ENCODE measurements around the gene MRC2.

Gene MRC2

GRCh38 chr17:62735044-62735651, 107.7 kb downstream of the MRC2 start:
- Mint-ChIP-seq H3K36me3 (ENCODE audit: low read depth) (no peaks in the 10 kb centered on the region), H3K9me3 (no peaks in the 10 kb centered on the region), H3K27ac (no peak overlapping the region), H3K4me3 (no peak overlapping the region), H3K4me1 (ENCODE audit: low read depth) (no peaks in the 10 kb centered on the region), H3K27me3 (ENCODE audit: low read depth) (peaks cover 35% of the 10 kb centered on the region)

DNA sequence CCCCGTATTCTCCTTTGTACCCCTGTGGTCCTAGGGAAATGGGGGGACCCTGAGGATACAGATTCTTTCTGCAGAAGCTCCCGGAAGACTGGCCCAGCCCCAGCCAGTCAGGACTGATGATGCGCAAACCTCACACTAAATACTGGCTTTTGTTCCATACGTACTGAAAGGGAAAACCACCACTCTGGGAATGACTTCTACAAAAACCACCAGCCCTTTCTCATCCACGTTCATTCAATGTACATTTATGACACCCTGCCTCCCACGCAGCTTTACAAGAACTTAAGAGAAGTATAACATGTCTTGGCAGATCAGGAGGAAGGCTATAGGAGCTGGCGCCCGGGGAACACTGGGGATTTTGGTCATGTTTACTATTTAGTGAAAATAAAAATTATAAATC, 110.0 kb downstream of the MRC2 start:
- Mint-ChIP-seq H3K4me3 (no peak overlapping the region), H3K27ac (no peak overlapping the region), H3K36me3 (ENCODE audit: low read depth) (no peaks in the 10 kb centered on the region)

DNA sequence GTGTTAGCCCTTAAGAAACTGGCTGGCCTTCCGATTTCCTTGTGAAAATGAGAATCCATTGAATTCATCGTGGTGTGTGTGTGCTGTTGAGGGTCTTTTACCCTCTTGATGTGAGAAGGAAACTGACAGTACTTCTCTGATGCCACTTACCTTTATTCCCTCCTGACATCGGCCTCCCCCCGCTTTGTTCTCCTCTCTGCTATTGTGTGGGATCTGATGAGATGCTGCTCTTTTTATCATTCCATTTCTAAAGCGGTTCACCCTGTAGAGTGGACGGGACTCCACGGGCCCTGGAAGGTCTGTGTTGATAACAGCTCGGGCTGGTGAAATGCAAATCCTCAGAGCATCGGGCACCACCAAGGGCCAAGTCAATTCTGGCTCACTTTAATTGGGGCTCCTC, 110.8 kb downstream of the MRC2 start:
- Mint-ChIP-seq H3K4me1 (ENCODE audit: low read depth) (no peaks in the 10 kb centered on the region), H3K9me3 (no peaks in the 10 kb centered on the region), H3K27me3 (ENCODE audit: low read depth) (peaks cover 26% of the 10 kb centered on the region), H3K27ac (no peak overlapping the region), H3K4me3 (no peak overlapping the region), H3K36me3 (ENCODE audit: low read depth) (no peaks in the 10 kb centered on the region)

More for the DNA sequence above, 110.0 kb downstream of the MRC2 start:
- H3K4me1 Mint-ChIP-seq (ENCODE audit: low read depth): no peaks in the 10 kb centered on the region
- no peaks in the 10 kb centered on the region for H3K9me3 Mint-ChIP-seq
- H3K27me3 Mint-ChIP-seq (ENCODE audit: low read depth): peaks cover 27% of the 10 kb centered on the region

DNA sequence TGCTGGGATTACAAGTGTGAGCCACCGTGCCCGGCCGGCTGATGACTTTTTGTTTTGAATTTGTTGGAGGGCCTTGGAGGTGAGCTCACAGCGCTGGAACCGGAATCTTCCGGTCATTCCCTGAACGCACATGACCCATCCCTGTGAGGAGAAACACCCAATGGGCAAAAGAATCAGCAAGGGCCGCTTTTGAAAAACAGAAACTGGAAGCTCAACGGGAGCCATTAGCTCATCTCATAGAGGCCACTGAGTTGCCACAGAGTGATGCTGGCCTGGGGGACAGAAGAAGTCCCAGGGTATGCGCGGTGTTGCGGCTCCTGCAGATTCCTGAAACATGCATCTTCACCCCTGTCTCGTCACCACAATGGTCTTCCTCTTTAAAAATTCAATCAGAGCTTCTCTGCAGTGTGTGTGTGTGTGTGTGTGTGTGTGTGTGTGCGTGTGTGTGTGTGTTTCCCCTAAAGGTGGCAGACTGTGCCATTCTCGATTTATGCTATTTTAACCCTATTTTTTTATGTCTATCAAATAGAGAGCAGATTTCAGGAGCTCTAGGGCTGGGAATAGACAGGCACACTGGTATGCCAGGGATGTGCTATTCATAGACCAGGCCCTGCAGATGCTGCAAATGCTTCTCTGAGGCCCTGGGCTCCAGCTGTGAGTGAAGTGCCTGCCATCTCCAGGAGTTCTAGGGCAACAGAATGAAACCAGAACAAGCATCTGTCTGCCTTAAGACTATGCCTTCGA, 112.3 kb downstream of the MRC2 start:
- H3K9me3 Mint-ChIP-seq: no peaks in the 10 kb centered on the region
- H3K4me1 Mint-ChIP-seq (ENCODE audit: low read depth): no peaks in the 10 kb centered on the region
- no peak overlapping the region for H3K27ac Mint-ChIP-seq
- no peak overlapping the region for H3K4me3 Mint-ChIP-seq
- peaks cover 19% of the 10 kb centered on the region for H3K27me3 Mint-ChIP-seq (ENCODE audit: low read depth)
- no peaks in the 10 kb centered on the region for H3K36me3 Mint-ChIP-seq (ENCODE audit: low read depth)

DNA sequence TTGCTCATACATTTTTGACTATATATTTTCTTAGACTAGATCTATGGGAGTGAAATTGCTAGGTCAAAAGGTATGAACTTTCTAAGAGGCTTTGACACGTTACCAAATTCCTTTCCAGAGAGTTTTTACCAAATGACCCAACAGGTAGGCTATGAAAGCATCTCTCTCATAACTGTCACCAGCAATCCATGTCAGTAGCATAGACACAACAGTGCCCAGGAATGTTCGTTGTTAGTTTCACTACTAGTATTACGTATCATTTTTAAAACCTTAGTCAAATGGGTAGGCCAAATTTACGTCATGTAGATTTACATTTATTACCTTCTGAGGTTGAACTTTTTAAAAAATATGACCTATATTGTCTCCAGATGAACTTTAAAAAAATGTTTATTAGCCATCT, 113.8 kb downstream of the MRC2 start:
- peaks cover 9% of the 10 kb centered on the region for H3K27me3 Mint-ChIP-seq (ENCODE audit: low read depth)
- H3K36me3 Mint-ChIP-seq (ENCODE audit: low read depth): no peaks in the 10 kb centered on the region
- H3K4me1 Mint-ChIP-seq (ENCODE audit: low read depth): no peaks in the 10 kb centered on the region
- H3K27ac Mint-ChIP-seq: no peak overlapping the region
- H3K9me3 Mint-ChIP-seq: no peaks in the 10 kb centered on the region
- H3K4me3 Mint-ChIP-seq: no peak overlapping the region
